Measurements from ENCODE around the gene MRGPRX4. TPM values are rescaled to one million over a fixed set of nuclear protein-coding genes. Genes with fewer than 3 reads are reported as not detected.
"Not testable (repeated sequence)": the region's sequence is repeated elsewhere in the genome, so short reads cannot be mapped to it uniquely, and the experiment has no call there.

MRGPRX4 gene
- total RNA-seq, result not detected

DNA sequence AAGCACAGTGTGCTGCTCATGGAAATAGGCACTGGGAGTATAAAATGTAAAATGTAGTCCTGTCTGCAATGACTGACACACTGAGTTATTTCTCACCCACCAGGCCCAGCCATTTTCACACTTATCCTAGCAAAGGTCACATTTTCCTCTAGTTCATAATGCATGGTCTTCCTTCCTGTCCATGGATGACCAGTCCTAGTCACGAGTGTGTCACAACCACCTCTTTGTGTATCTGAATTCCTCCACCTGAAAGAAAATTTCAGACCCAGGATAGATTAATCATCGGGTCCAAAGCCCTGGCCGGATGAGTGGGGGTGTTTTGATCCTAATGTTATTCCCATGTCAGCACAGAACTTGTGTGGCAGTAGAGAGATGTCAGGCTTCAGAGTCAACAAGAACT lies at the start of gene MRGPRX4:
Gene MRGPRX4, plus strand, starts transcription at position 172 of the 400 bp plus-strand sequence. CDS start 420 bp downstream, outside the sequence.
- Mint-ChIP-seq H3K36me3 (no peaks in the 10 kb centered on the region), H3K9me3 (no peaks in the 10 kb centered on the region), H3K27ac (no peak within 1 kb of the TSS), H3K4me3 (no peak within 1 kb of the TSS), H3K27me3 (peaks cover 14% of the 10 kb centered on the region), H3K4me1 (no peaks in the 10 kb centered on the region)
- DNase-seq, result no peak

DNA sequence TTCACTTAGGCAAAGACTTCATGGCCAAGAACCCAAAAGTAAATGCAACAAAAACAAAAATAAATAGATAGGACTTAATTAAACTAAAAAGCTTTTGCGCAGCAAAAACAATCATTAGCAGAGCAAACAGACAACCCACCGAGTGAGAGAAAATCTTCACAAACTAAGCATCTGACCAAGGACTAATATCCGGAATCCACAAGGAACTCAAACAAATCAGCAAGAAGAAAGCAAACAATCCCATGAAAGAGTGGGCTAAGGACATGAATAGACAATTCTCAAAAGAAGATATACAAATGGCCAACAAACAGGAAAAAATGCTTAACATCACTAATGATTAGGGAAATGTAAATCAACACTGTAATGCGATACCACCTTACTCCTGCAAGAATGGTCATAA lies 41.5 kb upstream of the MRGPRX4 start:
- H3K27me3 Mint-ChIP-seq, result peaks cover 34% of the 10 kb centered on the region
- H3K27ac Mint-ChIP-seq, H3K4me1 Mint-ChIP-seq, H3K9me3 Mint-ChIP-seq, H3K36me3 Mint-ChIP-seq, H3K4me3 Mint-ChIP-seq, DNase-seq: not testable (repeated sequence)

GRCh38 chr11:18132341-18132740 lies 40.3 kb upstream of the MRGPRX4 start, which contains the start of gene MRGPRX3:
MRGPRX3 (plus strand) TSS chr11:18132571; CDS start chr11:18137203, 4,632 bp downstream.
- Mint-ChIP-seq H3K27me3 (peaks cover 33% of the 10 kb centered on the region), H3K27ac (no peak within 1 kb of the TSS), H3K4me3 (no peak within 1 kb of the TSS), H3K9me3 (no peaks in the 10 kb centered on the region), H3K36me3 (no peaks in the 10 kb centered on the region), H3K4me1 (no peaks in the 10 kb centered on the region)
- no peak for DNase-seq

DNA sequence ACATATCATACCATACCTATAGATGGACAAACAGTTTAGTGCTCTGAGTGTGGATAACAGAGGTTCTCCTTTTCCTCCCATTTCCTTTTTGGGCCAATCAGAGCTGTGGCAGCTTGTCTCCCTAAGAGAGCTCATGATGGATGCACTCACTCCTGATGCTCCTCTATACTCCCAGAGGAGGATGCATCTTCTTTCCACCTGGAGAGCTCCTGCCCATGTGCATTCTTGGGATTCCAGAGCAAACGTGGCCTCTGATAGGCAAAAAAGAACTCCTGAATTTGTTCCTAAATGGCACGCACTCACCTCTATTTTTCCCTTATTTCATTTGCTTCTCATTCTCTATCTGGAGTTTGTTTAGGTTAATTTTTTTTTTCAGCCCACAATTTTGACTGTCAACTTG lies 37.3 kb upstream of the MRGPRX4 start:
- no peak overlapping the region for H3K4me3 Mint-ChIP-seq
- H3K27ac Mint-ChIP-seq, result no peak overlapping the region
- no peak for DNase-seq
- no peaks in the 10 kb centered on the region for H3K36me3 Mint-ChIP-seq
- no peaks in the 10 kb centered on the region for H3K9me3 Mint-ChIP-seq
- peaks cover 22% of the 10 kb centered on the region for H3K27me3 Mint-ChIP-seq
- no peaks in the 10 kb centered on the region for H3K4me1 Mint-ChIP-seq

DNA sequence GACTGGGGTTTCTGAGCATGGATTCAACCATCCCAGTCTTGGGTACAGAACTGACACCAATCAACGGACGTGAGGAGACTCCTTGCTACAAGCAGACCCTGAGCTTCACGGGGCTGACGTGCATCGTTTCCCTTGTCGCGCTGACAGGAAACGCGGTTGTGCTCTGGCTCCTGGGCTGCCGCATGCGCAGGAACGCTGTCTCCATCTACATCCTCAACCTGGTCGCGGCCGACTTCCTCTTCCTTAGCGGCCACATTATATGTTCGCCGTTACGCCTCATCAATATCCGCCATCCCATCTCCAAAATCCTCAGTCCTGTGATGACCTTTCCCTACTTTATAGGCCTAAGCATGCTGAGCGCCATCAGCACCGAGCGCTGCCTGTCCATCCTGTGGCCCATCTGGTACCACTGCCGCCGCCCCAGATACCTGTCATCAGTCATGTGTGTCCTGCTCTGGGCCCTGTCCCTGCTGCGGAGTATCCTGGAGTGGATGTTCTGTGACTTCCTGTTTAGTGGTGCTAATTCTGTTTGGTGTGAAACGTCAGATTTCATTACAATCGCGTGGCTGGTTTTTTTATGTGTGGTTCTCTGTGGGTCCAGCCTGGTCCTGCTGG lies 35.3 kb upstream of the MRGPRX4 start:
- Mint-ChIP-seq H3K9me3 (no peaks in the 10 kb centered on the region), H3K36me3 (no peaks in the 10 kb centered on the region), H3K4me1 (no peaks in the 10 kb centered on the region), H3K27me3 (peaks cover 24% of the 10 kb centered on the region), H3K4me3 (no peak overlapping the region), H3K27ac (no peak overlapping the region)
- DNase-seq, result no peak

- no peak overlapping the region for H3K27ac Mint-ChIP-seq
- H3K9me3 Mint-ChIP-seq, result no peaks in the 10 kb centered on the region
- no peak overlapping the region for H3K4me3 Mint-ChIP-seq
- H3K36me3 Mint-ChIP-seq, result no peaks in the 10 kb centered on the region
- no peaks in the 10 kb centered on the region for H3K4me1 Mint-ChIP-seq
- peaks cover 27% of the 10 kb centered on the region for H3K27me3 Mint-ChIP-seq
- no peak for DNase-seq
Measured at GRCh38 chr11:18140145-18140544, 32.5 kb upstream of the MRGPRX4 start.

DNA sequence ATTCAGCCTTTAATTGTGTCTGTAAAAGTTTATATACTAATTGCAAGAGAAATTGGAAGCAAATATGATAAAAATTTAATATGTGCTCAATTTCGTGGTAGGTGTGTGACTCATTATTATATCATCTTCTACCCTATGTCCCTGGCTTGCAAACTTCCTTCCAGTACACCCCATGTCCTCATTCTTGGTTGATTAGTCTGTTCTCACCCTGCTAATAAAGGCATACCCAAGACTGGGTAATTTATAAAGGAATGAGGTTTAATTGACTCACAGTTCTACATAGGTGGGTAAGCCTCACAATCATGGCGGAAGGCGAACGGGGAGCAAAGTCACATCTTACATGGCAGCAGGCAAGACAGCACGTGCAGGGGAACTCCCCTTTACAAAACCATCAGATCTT lies 28.4 kb upstream of the MRGPRX4 start:
- Mint-ChIP-seq H3K4me3 (no peak overlapping the region), H3K36me3 (no peaks in the 10 kb centered on the region), H3K9me3 (no peaks in the 10 kb centered on the region), H3K27ac (no peak overlapping the region), H3K4me1 (no peaks in the 10 kb centered on the region), H3K27me3 (peaks cover 34% of the 10 kb centered on the region)
- DNase-seq, result no peak

GRCh38 chr11:18145025-18145424 lies 27.6 kb upstream of the MRGPRX4 start:
- peaks cover 33% of the 10 kb centered on the region for H3K27me3 Mint-ChIP-seq

DNA sequence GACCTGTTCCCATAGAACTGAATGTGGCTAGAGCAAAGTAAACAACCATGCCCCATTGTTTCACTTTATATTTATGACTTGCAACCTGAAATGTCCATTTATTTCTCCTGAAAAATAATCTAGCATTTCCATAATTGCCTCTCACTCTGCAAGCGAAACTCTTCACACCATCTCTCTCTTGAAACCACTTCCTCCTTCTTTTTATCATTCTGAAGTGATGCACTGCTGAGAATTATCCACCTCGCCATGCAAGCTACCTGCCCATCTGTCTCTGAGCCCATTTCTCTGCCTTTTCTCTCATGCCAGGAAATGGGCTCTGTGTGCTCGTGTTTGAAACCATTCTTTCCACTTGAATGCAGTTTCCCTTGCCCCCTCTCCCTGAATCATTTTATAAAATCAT lies 26.8 kb upstream of the MRGPRX4 start:
- Mint-ChIP-seq H3K27me3 (peaks cover 32% of the 10 kb centered on the region), H3K4me1 (no peaks in the 10 kb centered on the region), H3K36me3 (no peaks in the 10 kb centered on the region), H3K27ac (no peak overlapping the region), H3K9me3 (no peaks in the 10 kb centered on the region), H3K4me3 (no peak overlapping the region)
- no peak for DNase-seq

More at GRCh38 chr11:18145025-18145424, 27.6 kb upstream of the MRGPRX4 start:
- DNase-seq, result no peak
- no peak overlapping the region for H3K4me3 Mint-ChIP-seq
- H3K27ac Mint-ChIP-seq, result no peak overlapping the region
- no peaks in the 10 kb centered on the region for H3K4me1 Mint-ChIP-seq
- no peaks in the 10 kb centered on the region for H3K36me3 Mint-ChIP-seq
- H3K9me3 Mint-ChIP-seq, result no peaks in the 10 kb centered on the region

- Mint-ChIP-seq H3K27ac (no peak overlapping the region), H3K36me3 (no peaks in the 10 kb centered on the region), H3K4me3 (no peak overlapping the region), H3K9me3 (no peaks in the 10 kb centered on the region), H3K27me3 (peaks cover 35% of the 10 kb centered on the region), H3K4me1 (no peaks in the 10 kb centered on the region)
- DNase-seq, result no peak
Measured at GRCh38 chr11:18151581-18151980, 21.1 kb upstream of the MRGPRX4 start.

DNA sequence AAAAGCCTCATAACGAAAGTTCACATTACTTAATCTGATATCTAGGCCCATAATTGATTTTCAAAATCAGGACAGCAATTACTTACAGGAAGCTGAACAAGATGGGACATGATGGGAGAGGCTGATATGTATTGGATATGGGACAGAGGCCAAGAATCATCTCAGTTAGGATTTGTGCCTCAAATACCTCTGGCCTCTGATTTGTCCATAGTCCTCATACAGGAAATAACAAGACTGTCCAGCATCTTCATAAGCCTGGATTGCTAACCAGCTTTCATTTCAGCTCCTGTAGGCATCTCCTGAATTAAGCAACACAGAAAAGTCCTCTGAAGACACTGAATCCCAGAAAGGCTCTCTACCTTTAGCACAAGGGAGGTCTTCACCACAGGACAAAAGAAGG lies 4.3 kb upstream of the MRGPRX4 start:
- Mint-ChIP-seq H3K9me3 (peaks cover 5% of the 10 kb centered on the region), H3K4me3 (no peak overlapping the region), H3K27ac (no peak overlapping the region), H3K36me3 (no peaks in the 10 kb centered on the region), H3K4me1 (no peaks in the 10 kb centered on the region), H3K27me3 (peaks cover 16% of the 10 kb centered on the region)
- no peak for DNase-seq

DNA sequence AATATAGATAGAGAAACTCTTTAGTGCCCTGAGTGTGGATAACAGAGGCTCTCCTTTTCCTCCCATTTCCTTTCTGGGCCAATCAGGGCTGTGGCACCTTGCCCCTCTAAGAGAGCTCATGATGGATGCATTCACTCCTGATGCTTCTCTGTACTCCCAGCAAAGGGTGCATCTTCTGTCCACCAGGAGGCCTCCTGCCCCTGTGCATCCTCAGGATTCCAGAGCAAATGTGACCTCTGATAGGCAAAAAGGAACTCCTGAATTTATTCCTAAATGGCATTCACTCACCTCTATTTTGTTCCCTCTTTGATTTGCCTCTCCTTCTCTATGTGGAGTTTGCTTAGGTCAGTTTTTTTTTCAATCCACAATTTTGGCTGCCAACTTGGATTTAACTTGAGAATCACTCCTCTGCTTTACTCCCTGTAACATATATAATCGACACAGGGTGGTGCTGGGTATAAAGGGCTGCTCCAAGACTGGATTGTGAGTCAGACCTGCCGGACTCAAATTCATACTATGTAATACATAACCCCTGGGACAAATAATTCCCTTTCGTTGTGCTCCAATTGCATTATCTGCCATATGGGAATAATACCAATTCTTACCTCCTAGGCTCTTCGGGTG lies 1.1 kb upstream of the MRGPRX4 start:
- Mint-ChIP-seq H3K9me3 (peaks cover 5% of the 10 kb centered on the region), H3K36me3 (no peaks in the 10 kb centered on the region), H3K27me3 (peaks cover 17% of the 10 kb centered on the region), H3K4me1 (no peaks in the 10 kb centered on the region), H3K27ac (no peak overlapping the region), H3K4me3 (no peak overlapping the region)
- DNase-seq, result no peak

GRCh38 chr11:18173225-18173866 lies 709 bp downstream of the MRGPRX4 start:
- Mint-ChIP-seq H3K4me3 (no peak overlapping the region), H3K9me3 (no peaks in the 10 kb centered on the region), H3K36me3 (no peaks in the 10 kb centered on the region), H3K4me1 (no peaks in the 10 kb centered on the region), H3K27ac (no peak overlapping the region), H3K27me3 (peaks cover 15% of the 10 kb centered on the region)
- DNase-seq, result no peak

- Mint-ChIP-seq H3K36me3 (no peaks in the 10 kb centered on the region), H3K9me3 (no peaks in the 10 kb centered on the region), H3K4me3 (no peak overlapping the region), H3K27me3 (peaks cover 36% of the 10 kb centered on the region), H3K4me1 (no peaks in the 10 kb centered on the region), H3K27ac (no peak overlapping the region)
- no peak for DNase-seq
Measured at GRCh38 chr11:18188796-18189195, 16.2 kb downstream of the MRGPRX4 start.

DNA sequence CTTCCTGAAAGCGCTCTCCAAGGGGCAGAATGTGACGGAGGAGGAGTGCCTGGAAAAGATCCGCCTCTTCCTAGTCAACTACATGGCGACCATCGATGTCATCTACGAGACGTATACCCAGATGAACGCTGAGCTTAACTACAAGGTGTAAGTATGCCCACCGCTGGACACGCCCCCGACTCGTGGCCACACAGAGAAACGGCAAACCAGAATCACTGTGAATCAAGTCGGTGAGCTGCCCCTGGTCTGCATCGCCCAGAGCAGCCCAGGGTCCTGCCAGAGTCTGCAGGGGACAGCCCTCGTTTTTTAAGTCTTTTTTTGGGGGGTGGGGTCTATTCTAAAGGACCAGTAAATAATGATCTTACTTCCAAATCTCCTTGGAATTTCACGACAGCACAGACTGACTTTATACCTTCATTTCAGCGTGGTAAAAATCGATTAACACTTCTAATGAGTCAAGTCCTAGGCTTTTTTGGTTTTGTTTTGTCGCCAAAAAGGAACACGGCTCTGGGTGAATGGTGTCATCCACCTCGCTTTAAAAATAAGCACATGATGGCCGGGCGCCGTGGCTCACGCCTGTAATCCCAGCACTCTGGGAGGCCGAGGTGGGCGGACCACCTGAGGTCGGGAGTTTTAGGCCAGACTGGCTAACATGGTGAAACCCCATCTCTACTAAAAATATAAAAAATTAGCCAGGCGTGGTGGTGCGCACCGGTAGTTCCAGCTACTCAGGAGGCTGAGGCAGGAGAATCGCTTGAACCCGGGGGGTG lies 17.0 kb downstream of the MRGPRX4 start:
- not testable (repeated sequence) for H3K27ac Mint-ChIP-seq, H3K36me3 Mint-ChIP-seq, DNase-seq, H3K4me1 Mint-ChIP-seq, H3K9me3 Mint-ChIP-seq, H3K4me3 Mint-ChIP-seq
- peaks cover 33% of the 10 kb centered on the region for H3K27me3 Mint-ChIP-seq

Measured in activated naive CD8-positive, alpha-beta T cell treated with anti-CD3 and anti-CD28 coated beads for 36 hours (primary cell).